ENCODE results near the gene PISD. TPM values are rescaled to one million over a fixed set of nuclear protein-coding genes. Genes with fewer than 3 reads are reported as not detected.
"Not testable (repeated sequence)": the region's sequence is repeated elsewhere in the genome, so short reads cannot be mapped to it uniquely, and the experiment has no call there.

Gene PISD
- total and polyA plus RNA-seq, 9 of the 15 experiments (the other 6 are each of a cell fraction or from before 2014, with no cell fraction given): 24.5 to 65.9 (median 36.6) TPM

GRCh38 chr22:31595271-31595670 lies 66.7 kb downstream of the PISD start (continued):
- TF ChIP-seq ZNF609 (CRISPR knock-in tag; IDR thresholded peaks at IDR 0.05; ENCODE audit: borderline replicate concordance): no peak

GRCh38 chr22:31590161-31590560 lies 71.9 kb downstream of the PISD start:
- H3K4me2 ChIP-seq (ENCODE audit: insufficient read depth, low read length); BruUV-seq (replicated peaks); ATAC-seq; H3K79me2 ChIP-seq (ENCODE audit: control insufficient read depth, insufficient read depth, low read length); H3K9ac ChIP-seq (ENCODE audit: insufficient read depth in 1 of 2, low read depth in 2 of 2, low read length in 2 of 2); FAIRE-seq; H3K9me3 ChIP-seq (replicated peaks; ENCODE audit: control insufficient read depth, insufficient read depth, low read depth, low read length); DNase-seq (ENCODE audit: extremely low read depth in 1 of 4, low spot score in 3 of 4); POLR2A ChIA-PET; CTCF ChIA-PET (ENCODE audit: low intra/inter-chr PET ratio); H3K4me3 ChIP-seq; H4K20me1 ChIP-seq (replicated peaks; ENCODE audit: control insufficient read depth, insufficient read depth, low read length); H3K9me1 ChIP-seq (ENCODE audit: control insufficient read depth, insufficient read depth, low read length); H2AFZ ChIP-seq (ENCODE audit: low read depth, low read length); in situ Hi-C loops (cut with MboI); intact Hi-C loops (cut with micrococcal nuclease); H3K27ac ChIP-seq (ENCODE audit: extremely low read depth, low read depth, low read length); H3K27me3 ChIP-seq (ENCODE audit: control insufficient read depth in 2 of 2, insufficient read depth in 2 of 2, low read length in 2 of 2): not testable (repeated sequence)
- no CpG with 5 or more reads among the region's 2 CpGs for WGBS (ENCODE audit: insufficient coverage, low coverage, missing lambda C conversion rate)
- H3K4me1 ChIP-seq (replicated peaks in 1 of 2; ENCODE audit: control insufficient read depth in 2 of 2, insufficient read depth in 2 of 2, low read length in 2 of 2): peaks cover 4 to 16% of the 10 kb centered on the region in 2 experiments; a peak in 4 of 5 replicates
- H3K36me3 ChIP-seq (ENCODE audit: control insufficient read depth, insufficient read depth, low read length): peaks cover 16% of the 10 kb centered on the region; the same call in 2 of the 3 replicates
